ELF-1 (cell line): Measurements from ENCODE around the gene PCDH7.

ENCODE experiments used
- DNase-seq: peaks from one replicate; pipeline ENCODE4 v3.0.0-alpha.2; 2016; ENCODE audit warnings: low read depth, low spot score

Gene PCDH7

GRCh38 chr4:30727409-30727808 is 7.2 kb downstream of the PCDH7 start:
- DNase-seq, result no peak

DNA sequence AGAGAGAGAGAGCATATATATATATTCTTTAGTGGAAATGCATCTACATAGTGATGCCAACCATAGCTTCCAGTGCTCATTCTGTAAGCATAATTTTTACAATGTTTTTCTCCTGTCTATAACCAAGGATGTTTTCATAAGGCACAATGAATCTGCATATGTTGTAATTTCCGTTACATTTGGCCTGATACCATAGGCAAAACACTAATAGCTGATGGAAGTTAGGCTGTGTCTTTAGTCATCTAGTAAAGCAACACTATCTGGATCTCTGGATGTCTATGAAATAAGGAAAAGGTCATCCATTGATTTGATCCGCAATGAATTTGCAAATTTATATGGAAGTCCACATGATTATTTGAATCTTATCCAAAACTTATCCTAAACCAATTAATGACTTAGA is 8.1 kb downstream of the PCDH7 start:
- no peak for DNase-seq

- no peak for DNase-seq
Observed at GRCh38 chr4:30743897-30744296, 23.7 kb downstream of the PCDH7 start.

DNA sequence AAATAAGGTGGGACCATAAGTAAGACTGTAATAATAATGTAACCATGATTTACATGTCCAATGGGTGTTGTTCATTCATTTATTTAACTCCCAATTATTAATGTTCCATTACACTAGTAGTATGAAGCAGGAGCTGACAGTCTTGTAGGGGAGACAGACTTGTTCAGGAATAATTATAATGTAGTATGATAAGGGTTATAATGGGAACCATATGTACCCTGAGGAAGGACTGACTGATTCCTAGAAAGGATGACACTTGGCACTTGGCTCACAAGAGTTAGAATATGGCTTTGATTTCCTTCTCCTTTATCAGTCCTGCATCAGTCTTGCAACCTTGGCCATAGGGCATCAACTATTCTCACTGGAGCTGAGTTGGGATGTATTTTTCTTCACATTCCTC is 24.2 kb downstream of the PCDH7 start:
- no peak for DNase-seq

- no peak for DNase-seq
Observed at GRCh38 chr4:30744957-30745640, 24.9 kb downstream of the PCDH7 start.

DNA sequence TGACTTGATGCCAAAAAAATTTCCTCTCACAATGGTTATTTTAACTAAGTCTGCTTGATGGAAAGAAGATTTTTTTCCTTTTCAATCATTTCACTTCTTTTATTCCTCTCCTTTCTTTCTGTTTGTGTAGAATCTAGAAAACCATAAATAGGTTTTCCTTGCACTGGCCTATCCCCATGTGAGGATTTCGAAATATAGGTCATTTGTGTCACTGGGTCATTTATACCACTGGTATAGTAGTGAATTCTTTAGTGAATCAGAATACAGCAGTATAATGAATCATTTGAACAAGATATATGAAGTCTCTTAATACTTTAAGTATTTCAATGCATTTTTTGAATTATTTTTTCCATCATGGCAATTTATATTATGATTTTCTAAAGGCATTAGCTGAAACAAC is 26.6 kb downstream of the PCDH7 start:
- DNase-seq, result no peak

GRCh38 chr4:30753316-30753715 is 33.1 kb downstream of the PCDH7 start:
- no peak for DNase-seq

DNA sequence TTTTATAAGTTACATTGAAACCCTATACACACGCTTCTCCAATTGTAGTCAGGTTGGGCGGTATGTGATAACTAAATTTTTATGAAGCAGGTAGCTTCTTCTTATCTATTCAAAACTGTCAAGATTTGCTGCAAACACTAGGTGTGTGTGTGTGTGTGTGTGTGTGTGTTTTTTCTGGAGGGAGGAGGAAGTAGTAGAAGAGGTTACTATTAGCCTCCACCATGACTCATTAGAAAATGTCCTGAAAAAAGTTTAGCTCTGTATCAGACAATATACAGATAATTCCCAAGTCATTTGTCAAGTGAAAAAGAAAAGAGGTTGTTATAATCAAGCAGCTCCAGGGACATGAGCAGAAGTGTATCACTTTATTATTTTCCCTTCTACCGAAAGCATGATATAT is 33.9 kb downstream of the PCDH7 start:
- DNase-seq, result no peak

- DNase-seq, result no peak
Observed at GRCh38 chr4:30755346-30755745, 35.2 kb downstream of the PCDH7 start.

DNA sequence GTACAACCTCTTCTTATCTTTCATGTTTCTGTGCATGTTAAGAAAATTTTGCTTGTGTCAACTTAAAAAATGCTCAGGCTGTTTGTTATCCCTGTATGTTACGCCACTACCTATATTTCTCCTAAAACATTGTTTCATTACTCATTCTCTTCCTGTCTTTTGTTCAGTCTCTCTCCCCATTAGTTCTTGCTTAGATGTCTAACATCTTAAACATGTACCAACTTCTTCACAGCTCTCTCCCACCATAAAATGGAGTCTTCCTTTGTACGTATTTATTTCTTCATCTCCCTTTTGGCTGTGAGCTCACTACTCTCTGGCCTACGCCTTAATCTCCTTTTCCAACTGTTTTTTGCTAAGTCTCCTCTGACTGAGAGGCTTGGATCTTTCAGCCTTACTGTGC is 36.4 kb downstream of the PCDH7 start:
- no peak for DNase-seq

- no peak for DNase-seq
Observed at GRCh38 chr4:30757357-30757756, 37.2 kb downstream of the PCDH7 start.

- no peak for DNase-seq
Observed at GRCh38 chr4:30760551-30760950, 40.4 kb downstream of the PCDH7 start.

DNA sequence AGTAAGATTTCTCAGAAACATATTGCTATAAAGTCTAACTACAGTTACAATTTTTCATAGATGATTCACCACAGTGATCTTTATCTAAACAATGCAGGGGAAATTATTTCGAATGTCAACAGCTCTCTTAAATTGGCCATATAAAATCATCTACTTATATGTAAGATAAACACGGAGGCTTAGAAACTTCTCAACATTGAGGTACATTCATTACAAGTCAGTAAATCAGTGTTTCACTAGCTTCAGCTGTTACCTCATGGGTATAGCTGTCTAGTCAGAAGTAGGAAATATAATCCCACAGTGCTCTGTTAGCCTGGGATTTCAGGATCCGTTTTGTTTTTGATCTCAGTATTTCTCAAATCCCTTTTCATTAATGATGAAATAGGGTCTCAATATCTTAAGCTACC is 43.2 kb downstream of the PCDH7 start:
- no peak for DNase-seq

- no peak for DNase-seq
Observed at GRCh38 chr4:30765022-30765421, 44.9 kb downstream of the PCDH7 start.

- no peak for DNase-seq
Observed at GRCh38 chr4:30767147-30767845, 47.1 kb downstream of the PCDH7 start.

DNA sequence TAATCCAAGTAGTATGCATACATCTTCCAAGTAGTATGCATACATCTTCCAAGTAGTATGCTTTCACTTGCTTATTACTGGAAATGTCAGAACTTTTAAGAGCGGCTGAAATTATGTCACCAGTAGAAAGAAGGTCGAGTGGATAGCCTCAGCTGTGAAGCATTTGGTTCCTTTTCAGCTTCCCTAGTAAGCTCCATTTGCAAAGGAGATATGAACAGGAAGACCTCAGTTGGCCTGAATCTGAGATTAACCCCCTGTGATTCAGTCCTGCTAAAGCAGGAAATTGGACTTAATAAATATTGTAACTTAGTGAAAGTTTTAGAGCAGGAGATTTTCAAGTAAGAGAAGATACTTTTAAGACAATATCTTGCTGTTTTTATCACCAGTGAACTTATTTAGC is 48.1 kb downstream of the PCDH7 start:
- no peak for DNase-seq

GRCh38 chr4:30769093-30769492 is 48.9 kb downstream of the PCDH7 start:
- DNase-seq, result no peak

DNA sequence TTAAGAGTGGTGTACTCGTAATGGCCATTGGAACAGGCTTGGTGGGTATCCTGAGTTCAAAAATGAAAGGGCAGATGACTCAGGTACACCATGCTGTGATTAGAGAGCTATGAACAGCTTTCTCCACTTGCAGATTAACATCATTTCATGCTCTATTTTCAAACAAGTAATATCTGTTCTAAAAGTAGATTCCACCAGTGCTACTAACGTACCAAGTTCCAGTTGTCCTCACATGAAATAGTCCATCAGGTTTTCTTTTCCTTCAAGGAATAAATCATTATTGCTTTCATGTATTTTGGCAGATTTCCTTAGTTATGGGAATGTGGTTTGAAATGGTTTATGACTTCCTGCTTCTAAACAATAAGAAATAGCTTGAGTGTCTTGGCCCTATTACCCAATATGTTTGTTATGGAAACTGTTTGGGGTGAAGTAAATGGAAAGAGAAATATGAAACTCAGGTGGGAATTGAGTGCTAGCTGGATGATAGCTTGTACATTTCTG is 49.9 kb downstream of the PCDH7 start:
- no peak for DNase-seq

GRCh38 chr4:30770812-30771211 is 50.6 kb downstream of the PCDH7 start:
- DNase-seq, result no peak

- DNase-seq, result no peak
Observed at GRCh38 chr4:30776451-30776850, 56.3 kb downstream of the PCDH7 start.

GRCh38 chr4:30776921-30777415 is 56.8 kb downstream of the PCDH7 start:
- DNase-seq, result no peak
